Neural progenitor cell (in vitro differentiated cells): ENCODE data around the gene RAB5B. TPM values are rescaled to one million over a fixed set of nuclear protein-coding genes. Genes with fewer than 3 reads are reported as not detected.

ENCODE experiments used
- DNase-seq: peaks from one replicate; pipeline ENCODE4 v3.0.0-alpha.2; 2016; ENCODE audit warnings: low spot score
- H2AFZ ChIP-seq: fragments of 200-600 bp; sonication (generic); replicated peaks from 2 replicates; pipeline ENCODE4 v1.6.1; 2016; ENCODE audit warnings: antibody characterized with exemption
- H3F3A ChIP-seq: fragments of 200-600 bp; sonication (generic); 2 replicates; pipeline ENCODE4 v1.6.1; 2016; ENCODE audit warnings: antibody characterized with exemption, low read depth
- H3K27ac ChIP-seq: fragments of 200-600 bp; sonication (generic); 2 replicates; pipeline ENCODE4 v1.5.1; 2016; ENCODE audit warnings: mild to moderate bottlenecking
- H3K27me3 ChIP-seq: fragments of 200-600 bp; sonication (generic); 2 replicates; pipeline ENCODE4 v1.6.1; 2016; ENCODE audit warnings: mild to moderate bottlenecking, moderate library complexity
- H3K36me3 ChIP-seq: fragments of 200-600 bp; sonication (generic); 2 replicates; pipeline ENCODE4 v1.5.1; 2016
- H3K4me1 ChIP-seq: fragments of 200-600 bp; sonication (generic); 2 replicates; pipeline ENCODE4 v1.6.1; 2016; ENCODE audit warnings: mixed run types
- H3K4me2 ChIP-seq: fragments of 200-600 bp; sonication (generic); 2 replicates; pipeline ENCODE4 v1.6.1; 2016
- H3K4me3 ChIP-seq: fragments of 200-600 bp; sonication (generic); 2 replicates; pipeline ENCODE4 v1.5.1; 2016
- H3K79me2 ChIP-seq: fragments of 200-600 bp; sonication (generic); 2 replicates; pipeline ENCODE4 v1.6.1; 2016; ENCODE audit warnings: low read depth
- H3K9ac ChIP-seq: fragments of 200-600 bp; sonication (generic); 2 replicates; pipeline ENCODE4 v1.6.1; 2016
- H3K9me3 ChIP-seq: fragments of 200-600 bp; sonication (generic); 2 replicates; pipeline ENCODE4 v1.5.1; 2016; ENCODE audit warnings: low read depth
- H4K20me1 ChIP-seq: fragments of 200-600 bp; sonication (generic); 2 replicates; pipeline ENCODE4 v1.6.1; 2016; ENCODE audit warnings: low read depth
- H3K27ac Mint-ChIP-seq: 3 replicates; pipeline ENCODE4 v1.8.0; 2021; ENCODE audit warnings: mixed read lengths
- H3K27me3 Mint-ChIP-seq: 2 replicates; pipeline ENCODE4 v1.8.0; 2022; ENCODE audit warnings: low read depth, mild to moderate bottlenecking, inconsistent platforms, moderate library complexity, mixed read lengths; ENCODE audit not compliant: insufficient read depth
- H3K36me3 Mint-ChIP-seq: 3 replicates; pipeline ENCODE4 v1.8.0; 2021; ENCODE audit warnings: mixed read lengths
- H3K4me1 Mint-ChIP-seq: 3 replicates; pipeline ENCODE4 v1.8.0; 2021; ENCODE audit warnings: mixed read lengths
- H3K4me3 Mint-ChIP-seq: 3 replicates; pipeline ENCODE4 v1.8.0; 2021; ENCODE audit warnings: mild to moderate bottlenecking, moderate library complexity, mixed read lengths
- H3K9me3 Mint-ChIP-seq: 3 replicates; pipeline ENCODE4 v1.8.0; 2020; ENCODE audit warnings: mixed read lengths
- CTCF ChIP-seq: fragments of 200-600 bp; sonication (generic); IDR thresholded peaks from 2 replicates; pipeline ENCODE4 v1.5.1; 2017; ENCODE audit warnings: antibody characterized with exemption, mild to moderate bottlenecking
- EZH2 ChIP-seq: fragments of 200-600 bp; sonication (generic); IDR thresholded peaks from 2 replicates; pipeline ENCODE4 v1.6.1; 2017; ENCODE audit warnings: antibody characterized with exemption, mild to moderate bottlenecking, moderate library complexity
- EZH2phosphoT487 ChIP-seq: fragments of 200-600 bp; sonication (generic); IDR thresholded peaks from 2 replicates; pipeline ENCODE4 v1.6.1; 2017; ENCODE audit warnings: antibody characterized with exemption
- total RNA-seq: library from RNA; depleted of rRNA; stranded (reverse); fragments of >200 nt; gene quantifications from 2 replicates; pipeline ENCODE4 v1.2.3, GENCODE V29; 2015; ENCODE audit warnings: low replicate concordance

Gene RAB5B
- total RNA-seq, 1 donor from 2014 or later, result 62.9 TPM

- Mint-ChIP-seq H3K27ac (no peak overlapping the region), H3K27me3 (peaks cover 4% of the 10 kb centered on the region), H3K36me3 (no peaks in the 10 kb centered on the region), H3K4me3 (no peak overlapping the region), H3K9me3 (no peaks in the 10 kb centered on the region), H3K4me1 (peaks cover 7% of the 10 kb centered on the region)
- Histone ChIP-seq H3K9me3 (no peaks in the 10 kb centered on the region), H3F3A (no peaks in the 10 kb centered on the region), H3K27ac (no peak overlapping the region), H3K79me2 (no peaks in the 10 kb centered on the region), H3K4me1 (no peaks in the 10 kb centered on the region), H2AFZ (no peak overlapping the region), H3K9ac (no peak overlapping the region), H3K36me3 (no peaks in the 10 kb centered on the region), H3K4me2 (no peak overlapping the region), H3K4me3 (no peak overlapping the region), H3K27me3 (no peaks in the 10 kb centered on the region), H4K20me1 (peaks cover 5% of the 10 kb centered on the region)
- no peak for TF ChIP-seq EZH2
- DNase-seq, result no peak
These were observed 17.9 kb upstream of the RAB5B start for GRCh38 chr12:55955800-55956508.

- no peak overlapping the region for H3K27ac ChIP-seq
- no peak overlapping the region for H3K9ac ChIP-seq
- H3K9me3 Mint-ChIP-seq, result no peaks in the 10 kb centered on the region
- H3K36me3 Mint-ChIP-seq, result no peaks in the 10 kb centered on the region
- H3K27me3 ChIP-seq, result no peaks in the 10 kb centered on the region
- H3F3A ChIP-seq, result no peaks in the 10 kb centered on the region
- H3K9me3 ChIP-seq, result no peaks in the 10 kb centered on the region
- H3K4me1 Mint-ChIP-seq, result no peaks in the 10 kb centered on the region
- H3K4me3 Mint-ChIP-seq, result no peak overlapping the region
- H3K4me1 ChIP-seq, result no peaks in the 10 kb centered on the region
- TF ChIP-seq CTCF, result no peak
- TF ChIP-seq EZH2, result no peak
- TF ChIP-seq EZH2phosphoT487, result no peak
- peaks cover 4% of the 10 kb centered on the region for H3K27me3 Mint-ChIP-seq
- H2AFZ ChIP-seq, result no peak overlapping the region
- no peak for DNase-seq
- H3K4me3 ChIP-seq, result no peak overlapping the region
- no peaks in the 10 kb centered on the region for H3K79me2 ChIP-seq
- no peak overlapping the region for H3K4me2 ChIP-seq
- H4K20me1 ChIP-seq, result peaks cover 5% of the 10 kb centered on the region
- no peaks in the 10 kb centered on the region for H3K36me3 ChIP-seq
- no peak overlapping the region for H3K27ac Mint-ChIP-seq
These were observed 16.6 kb upstream of the RAB5B start for GRCh38 chr12:55957106-55957859.

GRCh38 chr12:55963760-55964159 lies 10.1 kb upstream of the RAB5B start:
- Histone ChIP-seq H3F3A (peaks cover 17% of the 10 kb centered on the region), H4K20me1 (peaks cover 14% of the 10 kb centered on the region), H3K9ac (no peak overlapping the region), H3K4me2 (peak overlapping the region; percentile 88), H3K27ac (no peak overlapping the region), H3K4me3 (peak overlapping the region; percentile 14), H3K9me3 (no peaks in the 10 kb centered on the region), H3K79me2 (peaks cover 54% of the 10 kb centered on the region), H3K36me3 (no peaks in the 10 kb centered on the region), H2AFZ (no peak overlapping the region), H3K27me3 (no peaks in the 10 kb centered on the region), H3K4me1 (peaks cover 3% of the 10 kb centered on the region)
- DNase-seq, result no peak
- H3K27ac Mint-ChIP-seq, result no peak overlapping the region
- H3K4me3 Mint-ChIP-seq, result no peak overlapping the region
- no peak for TF ChIP-seq EZH2phosphoT487
- no peak for TF ChIP-seq CTCF
- TF ChIP-seq EZH2, result no peak
- H3K27me3 Mint-ChIP-seq, result peaks cover 11% of the 10 kb centered on the region
- H3K4me1 Mint-ChIP-seq, result peaks cover 26% of the 10 kb centered on the region
- H3K36me3 Mint-ChIP-seq, result peaks cover 2% of the 10 kb centered on the region
- H3K9me3 Mint-ChIP-seq, result no peaks in the 10 kb centered on the region

- Mint-ChIP-seq H3K27me3 (peaks cover 9% of the 10 kb centered on the region), H3K9me3 (no peaks in the 10 kb centered on the region), H3K36me3 (peaks cover 3% of the 10 kb centered on the region), H3K4me1 (peaks cover 27% of the 10 kb centered on the region), H3K4me3 (peak overlapping the region; percentile 99), H3K27ac (no peak overlapping the region)
- no peaks in the 10 kb centered on the region for H3K36me3 ChIP-seq
- peaks cover 10% of the 10 kb centered on the region for H4K20me1 ChIP-seq
- no peak for TF ChIP-seq EZH2
- no peak for TF ChIP-seq EZH2phosphoT487
- no peak for TF ChIP-seq CTCF
- peak overlapping the region; percentile 86 for H3K27ac ChIP-seq
- H2AFZ ChIP-seq, result peak overlapping the region; percentile 31
- peak; percentile 75 for DNase-seq
- H3K9ac ChIP-seq, result no peak overlapping the region
- peaks cover 3% of the 10 kb centered on the region for H3K4me1 ChIP-seq
- peaks cover 57% of the 10 kb centered on the region for H3K79me2 ChIP-seq
- H3K4me3 ChIP-seq, result peak overlapping the region; percentile 91
- H3K9me3 ChIP-seq, result no peaks in the 10 kb centered on the region
- no peaks in the 10 kb centered on the region for H3K27me3 ChIP-seq
- peak overlapping the region; percentile 88 for H3K4me2 ChIP-seq
- H3F3A ChIP-seq, result peaks cover 17% of the 10 kb centered on the region
These were observed 8.6 kb upstream of the RAB5B start for GRCh38 chr12:55965240-55965639.
